A549 (cell line): ENCODE data around the gene GJA3.

Experiments
- CHD2 ChIP-seq: fragments of 150-350 bp; IDR thresholded peaks from 2 replicates; pipeline ENCODE4 v1.6.1; 2014; ENCODE audit warnings: low read length; ENCODE audit not compliant: partially characterized antibody
- ELK1 ChIP-seq: fragments of 150-350 bp; IDR thresholded peaks from 2 replicates; pipeline ENCODE4 v1.6.1; 2014; ENCODE audit warnings: low read depth, mild to moderate bottlenecking, low read length
- MAFK ChIP-seq: fragments of 450-650 bp; IDR thresholded peaks from 2 replicates; pipeline ENCODE4 v1.6.1; 2014; ENCODE audit not compliant: partially characterized antibody
- PHF8 ChIP-seq: fragments of 200-600 bp; sonication (generic); IDR thresholded peaks from 2 replicates; pipeline ENCODE4 v1.6.1; 2016; ENCODE audit warnings: low read depth, mild to moderate bottlenecking, antibody characterized with exemption, moderate library complexity, borderline replicate concordance
- POLR2A ChIP-seq: IDR thresholded peaks from 2 replicates; pipeline ENCODE4 v1.6.1; 2012; ENCODE audit warnings: mild to moderate bottlenecking, low read length
- RNF2 ChIP-seq: fragments of 200-600 bp; sonication (generic); IDR thresholded peaks from 2 replicates; pipeline ENCODE4 v1.6.1; 2016; ENCODE audit warnings: low read depth, mild to moderate bottlenecking, antibody characterized with exemption, moderate library complexity, borderline replicate concordance
- ZSCAN20 ChIP-seq: fragments of 250-450 bp; sonication (Bioruptor Pico); IDR thresholded peaks from 2 replicates; pipeline ENCODE4 v1.8.0; 2022; ENCODE audit warnings: mild to moderate bottlenecking, moderate library complexity

GRCh38 chr13:20151612-20152011 lies 9.2 kb downstream of the GJA3 start:
- no peak for TF ChIP-seq POLR2A
- no peak for TF ChIP-seq MAFK
- TF ChIP-seq CHD2, result no peak
- TF ChIP-seq ELK1, result no peak
- no peak for TF ChIP-seq ZSCAN20
- TF ChIP-seq RNF2, result no peak
- no peak for TF ChIP-seq PHF8
